Effector CD4-positive, alpha-beta T cell (primary cell): ENCODE measurements around the gene GSTT4.
A peak's percentile ranks its signal among the peaks of the same experiment; 100 is the strongest.
"Not testable (repeated sequence)": the region's sequence is repeated elsewhere in the genome, so short reads cannot be mapped to it uniquely, and the experiment has no call there.

Experiments
- DNase-seq: peaks from one replicate; pipeline ENCODE4 v3.0.0-alpha.2; 2020

GSTT4 gene

DNA sequence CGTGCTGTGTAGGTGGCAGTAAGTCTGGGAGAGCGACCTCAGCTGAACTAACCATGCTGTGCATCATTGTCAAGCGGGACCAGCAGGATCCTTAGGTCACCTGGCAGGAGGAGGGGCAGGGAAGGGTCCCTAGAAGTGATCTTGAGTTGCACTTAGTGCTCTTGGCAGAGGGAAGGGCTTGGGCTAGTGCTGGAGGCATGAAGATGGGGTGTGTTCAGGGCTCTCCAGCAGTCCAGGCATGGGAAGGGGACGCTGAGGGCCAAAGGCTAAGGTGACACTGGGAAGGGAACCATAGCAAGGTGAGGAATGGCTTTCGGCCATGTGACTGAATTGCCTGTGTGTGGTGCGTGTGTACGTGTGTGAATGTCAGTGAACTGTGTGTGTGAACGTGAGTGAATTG, 19.2 kb downstream of the GSTT4 start:
- DNase-seq: not testable (repeated sequence)

DNA sequence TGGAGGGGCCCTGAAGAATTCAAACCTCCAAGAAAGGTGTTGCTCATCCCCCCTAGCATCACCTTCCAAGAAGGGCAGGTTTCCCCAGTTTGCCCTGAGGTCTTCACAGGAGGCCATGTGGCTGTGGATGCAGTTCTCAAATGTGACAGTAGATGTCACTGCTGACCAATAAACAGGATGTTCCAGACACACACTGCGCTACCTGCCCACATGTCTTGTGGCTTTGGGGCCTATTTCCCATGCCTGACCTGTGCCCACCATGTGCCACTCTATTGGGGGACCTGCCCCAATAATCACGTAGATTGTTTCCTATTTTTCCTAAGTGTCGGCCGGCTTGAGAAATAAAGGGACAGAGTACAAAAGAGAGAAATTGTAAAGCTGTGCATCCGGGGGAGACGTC, 20.8 kb downstream of the GSTT4 start:
- DNase-seq: no peak

DNA sequence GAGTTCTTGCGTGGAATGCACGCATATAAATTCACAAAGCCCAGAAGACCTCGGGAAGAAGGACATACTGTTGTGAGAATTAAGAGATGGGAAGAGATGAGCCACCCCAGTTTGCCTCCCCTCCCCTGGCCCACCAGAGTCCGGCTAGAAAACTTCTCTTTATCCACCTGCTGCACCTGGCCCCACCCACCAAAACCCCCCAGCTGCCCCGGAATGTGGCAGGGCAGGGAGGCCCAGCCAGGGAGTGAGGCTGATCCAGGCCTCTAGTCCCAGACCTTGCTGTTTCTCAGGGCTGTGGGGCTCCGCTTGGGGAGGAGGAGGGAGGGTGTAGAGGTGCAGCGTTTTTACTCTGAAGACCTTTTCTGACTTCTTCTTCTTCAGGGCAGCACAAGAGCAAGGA, 24.7 kb downstream of the GSTT4 start:
- DNase-seq: not testable (repeated sequence)

DNA sequence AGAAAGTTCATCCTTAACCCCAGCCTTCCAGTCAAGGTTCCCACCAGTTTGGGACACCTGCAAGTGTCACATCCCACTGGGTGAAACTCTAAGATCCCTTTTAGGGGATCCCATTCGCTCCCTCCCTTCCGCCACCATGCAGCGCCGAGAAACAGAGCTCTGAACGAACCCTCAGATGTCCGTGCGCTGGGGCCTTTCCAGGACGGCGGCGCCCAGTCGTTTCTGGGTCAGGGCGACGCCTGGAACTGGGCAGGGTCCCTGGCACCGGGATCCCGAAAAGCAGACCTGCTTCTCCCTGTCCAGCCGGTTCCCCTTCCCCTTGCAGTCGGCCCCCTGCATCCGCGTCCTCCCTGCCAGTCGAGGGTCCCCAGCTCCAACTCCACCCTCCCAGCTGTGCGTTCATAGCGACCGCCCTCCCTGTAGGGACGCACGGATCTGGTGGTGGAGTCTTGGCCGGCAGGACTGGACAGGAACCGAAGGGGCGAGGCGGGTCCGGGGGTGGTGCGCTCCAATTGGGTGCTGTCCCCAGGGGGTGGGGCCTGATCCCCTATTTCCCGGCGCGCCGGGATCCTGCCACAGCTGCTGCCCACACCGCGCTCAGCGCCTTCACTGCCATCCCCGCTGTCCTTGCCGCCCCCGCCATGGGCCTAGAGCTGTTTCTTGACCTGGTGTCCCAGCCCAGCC, 25.6 kb downstream of the GSTT4 start, which contains the start of gene GSTT2:
Gene GSTT2, plus strand, starts transcription at position 578 of the 684 bp plus-strand sequence.
- not testable (repeated sequence) for DNase-seq

DNA sequence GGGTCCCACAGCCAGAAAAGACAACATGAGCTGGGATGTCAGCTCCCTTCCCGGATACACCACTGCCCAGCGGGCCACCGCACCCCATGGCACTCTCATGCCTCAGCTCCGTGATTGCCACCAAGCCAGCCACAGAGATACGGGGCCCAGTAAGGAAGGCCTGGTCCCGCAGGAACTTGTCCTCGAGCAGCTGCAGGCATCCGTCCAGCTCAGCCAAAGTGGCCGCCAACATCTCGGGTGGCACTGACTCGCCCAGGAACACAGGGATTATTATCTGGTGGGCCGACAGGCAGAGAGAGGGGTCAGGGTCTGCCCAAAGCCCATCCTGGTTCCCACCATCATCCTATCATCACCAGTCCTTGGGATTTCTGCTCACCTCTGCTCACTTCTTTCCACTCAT, 27.9 kb downstream of the GSTT4 start:
- not testable (repeated sequence) for DNase-seq

DNA sequence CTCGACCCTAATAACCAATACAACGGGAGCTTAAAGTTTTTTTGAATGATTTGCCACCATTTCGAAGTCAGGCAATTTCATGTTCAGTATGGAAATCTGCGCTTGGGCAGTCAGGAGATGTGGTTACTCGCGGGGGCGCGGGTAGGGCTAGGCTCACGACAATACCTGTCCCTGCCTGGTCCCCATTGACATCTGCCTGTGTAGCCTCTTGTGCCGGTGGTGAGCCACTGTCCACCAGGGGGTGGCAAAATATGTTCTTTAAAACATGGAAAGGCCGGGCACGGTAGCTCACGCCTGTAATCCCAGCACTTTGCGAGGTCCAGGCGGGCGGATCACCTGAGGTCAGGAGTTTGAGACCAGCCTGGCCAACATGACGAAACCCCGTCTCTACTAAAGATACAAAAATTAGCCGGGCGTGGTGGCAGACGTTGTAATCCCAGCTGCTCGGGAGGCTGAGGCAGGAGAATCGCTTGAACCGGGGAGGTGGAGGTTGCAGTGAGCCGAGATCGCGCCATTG, 30.4 kb downstream of the GSTT4 start:
- DNase-seq: not testable (repeated sequence)

DNA sequence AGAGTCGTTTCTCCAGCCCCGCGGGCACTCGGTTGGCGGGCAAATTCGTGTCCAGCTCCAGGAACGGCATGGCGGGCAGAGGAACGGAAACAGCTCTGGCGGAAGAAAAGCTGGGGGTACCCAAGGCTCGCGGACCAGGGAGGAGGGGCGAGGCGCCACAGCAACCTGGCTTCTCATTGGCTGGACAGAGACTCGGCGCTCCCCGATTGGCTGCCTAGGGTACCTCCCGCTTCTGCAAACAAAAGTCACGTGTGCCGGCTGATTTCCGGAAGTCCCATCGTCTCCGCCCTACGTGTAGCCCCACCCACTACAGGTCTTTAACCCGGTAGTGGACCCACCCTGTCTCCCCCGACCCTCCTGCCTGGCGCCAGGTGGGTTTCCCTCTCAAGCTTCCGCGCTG, 30.9 kb downstream of the GSTT4 start, which contains the start of gene DDT:
Gene DDT, minus strand, starts transcription at position 97 of the 400 bp plus-strand sequence. Its CDS starts 27 bp downstream, at position 70.
- DNase-seq: not testable (repeated sequence)

DNA sequence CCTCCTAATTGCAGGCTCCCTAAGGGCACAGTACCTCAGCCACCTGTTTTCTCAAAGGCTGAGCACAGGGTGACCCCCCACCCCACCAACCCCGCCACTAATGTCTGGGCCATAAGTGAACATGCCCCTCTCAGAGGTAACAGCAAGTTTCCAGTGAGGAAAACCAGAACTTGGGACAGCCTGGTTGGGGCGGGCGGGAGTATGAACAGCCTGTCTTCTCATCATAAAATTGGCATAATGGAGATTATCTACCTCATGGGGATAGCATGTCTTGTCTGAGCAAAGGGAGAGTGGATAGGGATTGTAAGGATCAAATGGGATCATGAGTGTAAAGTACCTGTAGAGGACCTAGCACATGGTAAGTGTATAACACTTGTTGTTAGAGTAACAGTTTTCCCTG, 33.3 kb downstream of the GSTT4 start:
- not testable (repeated sequence) for DNase-seq

DNA sequence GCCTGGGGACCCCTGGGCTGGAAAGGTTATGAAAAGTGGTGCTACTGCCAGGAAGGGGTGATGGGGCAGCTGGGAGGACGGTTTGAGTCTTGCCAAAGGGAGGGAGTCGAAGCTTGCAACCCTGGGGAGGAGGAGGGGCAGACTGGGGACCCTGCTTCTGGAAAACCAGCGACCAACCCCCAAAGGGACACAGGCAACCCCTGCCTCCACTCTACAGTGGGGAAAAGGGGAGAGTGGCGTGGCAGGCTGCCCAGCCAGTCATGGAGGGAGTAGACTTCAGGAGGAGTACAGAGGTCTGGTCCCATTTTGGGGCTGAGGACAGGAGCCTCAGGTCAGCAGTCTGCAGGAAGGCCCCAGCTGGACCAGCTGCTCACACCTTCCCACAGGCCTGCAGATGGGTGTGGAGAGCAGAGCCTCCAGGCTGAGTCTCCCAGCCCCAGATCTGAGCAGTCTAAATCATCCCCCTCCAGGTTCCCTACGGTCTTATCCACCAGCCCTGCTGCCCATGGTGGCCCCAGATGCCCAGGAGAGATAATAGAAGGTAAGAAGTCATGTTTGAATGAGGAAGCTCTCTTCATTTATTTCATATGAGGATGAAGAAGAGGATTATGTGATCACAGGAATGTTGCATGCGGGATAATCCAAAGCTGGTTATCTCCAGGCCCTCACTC, 34.3 kb downstream of the GSTT4 start:
- DNase-seq: no peak

DNA sequence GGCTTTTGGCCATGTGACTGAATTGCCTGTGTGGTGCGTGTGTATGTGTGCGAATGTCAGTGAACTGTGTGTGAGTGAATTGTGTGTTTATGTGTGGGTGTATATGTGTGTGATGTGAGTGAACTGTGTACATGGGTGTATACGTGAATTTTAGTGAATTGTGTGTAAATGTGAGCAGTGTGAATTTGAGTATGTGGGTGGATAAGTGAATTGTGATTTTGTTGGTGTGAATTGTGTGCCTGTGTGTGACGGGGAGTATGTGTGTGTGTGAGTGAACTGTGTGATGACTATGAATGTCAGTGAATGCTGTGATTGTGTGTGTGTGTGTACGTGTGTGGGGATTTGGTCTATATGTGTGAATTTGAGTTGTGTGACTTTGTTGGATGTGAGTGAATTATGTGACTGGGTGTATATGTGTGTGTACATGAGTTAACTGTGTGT, 35.0 kb downstream of the GSTT4 start:
- DNase-seq: no peak

DNA sequence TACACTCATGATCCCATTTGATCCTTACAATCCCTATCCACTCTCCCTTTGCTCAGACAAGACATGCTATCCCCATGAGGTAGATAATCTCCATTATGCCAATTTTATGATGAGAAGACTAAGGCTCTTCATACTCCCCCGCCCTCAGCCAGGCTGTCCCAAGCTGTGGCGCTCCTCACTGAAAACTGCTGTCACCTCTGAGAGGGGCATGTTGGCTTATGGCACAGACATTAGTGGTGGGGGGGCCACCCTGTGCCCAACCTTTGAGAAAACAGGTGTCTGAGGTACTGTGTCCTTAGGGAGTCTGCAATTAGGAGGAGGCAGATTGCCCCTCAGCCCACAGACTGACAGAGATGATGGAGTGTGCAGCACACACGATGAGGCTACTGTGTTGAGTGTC, 36.2 kb downstream of the GSTT4 start:
- DNase-seq: no peak

DNA sequence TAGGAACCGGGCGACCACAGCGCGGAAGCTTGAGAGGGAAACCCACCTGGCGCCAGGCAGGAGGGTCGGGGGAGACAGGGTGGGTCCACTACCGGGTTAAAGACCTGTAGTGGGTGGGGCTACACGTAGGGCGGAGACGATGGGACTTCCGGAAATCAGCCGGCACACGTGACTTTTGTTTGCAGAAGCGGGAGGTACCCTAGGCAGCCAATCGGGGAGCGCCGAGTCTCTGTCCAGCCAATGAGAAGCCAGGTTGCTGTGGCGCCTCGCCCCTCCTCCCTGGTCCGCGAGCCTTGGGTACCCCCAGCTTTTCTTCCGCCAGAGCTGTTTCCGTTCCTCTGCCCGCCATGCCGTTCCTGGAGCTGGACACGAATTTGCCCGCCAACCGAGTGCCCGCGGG, 38.7 kb downstream of the GSTT4 start, which contains the start of gene DDTL:
Gene DDTL, plus strand, starts transcription at position 321 of the 400 bp plus-strand sequence. Its CDS starts 27 bp downstream, at position 348.
- DNase-seq: not testable (repeated sequence)

DNA sequence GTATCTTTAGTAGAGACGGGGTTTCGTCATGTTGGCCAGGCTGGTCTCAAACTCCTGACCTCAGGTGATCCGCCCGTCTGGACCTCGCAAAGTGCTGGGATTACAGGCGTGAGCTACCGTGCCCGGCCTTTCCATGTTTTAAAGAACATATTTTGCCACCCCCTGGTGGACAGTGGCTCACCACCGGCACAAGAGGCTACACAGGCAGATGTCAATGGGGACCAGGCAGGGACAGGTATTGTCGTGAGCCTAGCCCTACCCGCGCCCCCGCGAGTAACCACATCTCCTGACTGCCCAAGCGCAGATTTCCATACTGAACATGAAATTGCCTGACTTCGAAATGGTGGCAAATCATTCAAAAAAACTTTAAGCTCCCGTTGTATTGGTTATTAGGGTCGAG, 39.2 kb downstream of the GSTT4 start:
- DNase-seq: not testable (repeated sequence)

DNA sequence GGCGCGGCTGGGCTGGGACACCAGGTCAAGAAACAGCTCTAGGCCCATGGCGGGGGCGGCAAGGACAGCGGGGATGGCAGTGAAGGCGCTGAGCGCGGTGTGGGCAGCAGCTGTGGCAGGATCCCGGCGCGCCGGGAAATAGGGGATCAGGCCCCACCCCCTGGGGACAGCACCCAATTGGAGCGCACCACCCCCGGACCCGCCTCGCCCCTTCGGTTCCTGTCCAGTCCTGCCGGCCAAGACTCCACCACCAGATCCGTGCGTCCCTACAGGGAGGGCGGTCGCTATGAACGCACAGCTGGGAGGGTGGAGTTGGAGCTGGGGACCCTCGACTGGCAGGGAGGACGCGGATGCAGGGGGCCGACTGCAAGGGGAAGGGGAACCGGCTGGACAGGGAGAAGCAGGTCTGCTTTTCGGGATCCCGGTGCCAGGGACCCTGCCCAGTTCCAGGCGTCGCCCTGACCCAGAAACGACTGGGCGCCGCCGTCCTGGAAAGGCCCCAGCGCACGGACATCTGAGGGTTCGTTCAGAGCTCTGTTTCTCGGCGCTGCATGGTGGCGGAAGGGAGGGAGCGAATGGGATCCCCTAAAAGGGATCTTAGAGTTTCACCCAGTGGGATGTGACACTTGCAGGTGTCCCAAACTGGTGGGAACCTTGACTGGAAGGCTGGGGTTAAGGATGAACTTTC, 44.0 kb downstream of the GSTT4 start, which contains the start of gene GSTT2B:
Gene GSTT2B, minus strand, starts transcription at position 112 of the 688 bp plus-strand sequence. Its CDS starts 64 bp downstream, at position 48.
- not testable (repeated sequence) for DNase-seq

DNA sequence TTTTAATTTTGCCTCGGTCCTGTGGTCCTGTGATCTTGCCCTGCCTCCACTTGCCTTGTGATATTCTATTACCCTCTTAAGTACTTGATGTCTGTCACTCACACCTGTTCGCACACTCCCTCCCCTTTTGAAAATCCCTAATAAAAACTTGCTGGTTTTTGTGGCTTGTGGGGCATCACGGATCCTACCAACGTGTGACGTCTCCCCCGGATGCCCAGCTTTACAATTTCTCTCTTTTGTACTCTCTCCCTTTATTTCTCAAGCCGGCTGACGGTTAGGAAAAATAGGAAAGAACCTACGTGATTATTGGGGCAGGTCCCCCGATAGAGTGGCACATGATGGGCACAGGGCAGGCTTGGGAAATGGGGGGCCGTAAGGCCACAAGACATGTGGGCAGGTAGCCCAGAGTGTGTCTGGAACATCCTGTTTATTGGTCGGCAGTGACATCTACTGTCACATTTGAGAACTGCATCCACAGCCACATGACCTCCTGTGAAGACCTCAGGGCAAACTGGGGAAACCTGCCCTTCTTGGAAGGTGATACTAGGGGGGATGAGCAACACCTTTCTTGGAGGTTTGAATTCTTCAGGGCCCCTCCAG, 48.9 kb downstream of the GSTT4 start:
- DNase-seq: peak; percentile 78

DNA sequence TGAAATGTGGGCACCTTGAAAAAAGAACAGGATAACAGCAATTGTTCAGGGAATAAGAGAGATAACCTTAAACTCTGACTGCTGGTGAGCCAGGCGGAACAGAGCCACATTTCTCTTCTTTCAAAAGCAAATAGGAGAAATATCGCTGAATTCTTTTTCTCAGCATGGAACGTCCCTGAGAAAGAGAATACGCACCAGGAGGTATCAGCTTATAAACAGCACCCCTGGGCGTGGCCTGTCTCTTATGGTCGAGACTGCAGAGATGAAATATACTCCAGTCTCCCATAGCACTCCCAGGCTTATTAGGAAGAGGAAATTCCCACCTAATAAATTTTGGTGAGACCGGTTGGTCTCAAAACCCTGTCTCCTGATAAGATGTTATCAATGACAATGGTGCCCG, 49.4 kb downstream of the GSTT4 start:
- not testable (repeated sequence) for DNase-seq

DNA sequence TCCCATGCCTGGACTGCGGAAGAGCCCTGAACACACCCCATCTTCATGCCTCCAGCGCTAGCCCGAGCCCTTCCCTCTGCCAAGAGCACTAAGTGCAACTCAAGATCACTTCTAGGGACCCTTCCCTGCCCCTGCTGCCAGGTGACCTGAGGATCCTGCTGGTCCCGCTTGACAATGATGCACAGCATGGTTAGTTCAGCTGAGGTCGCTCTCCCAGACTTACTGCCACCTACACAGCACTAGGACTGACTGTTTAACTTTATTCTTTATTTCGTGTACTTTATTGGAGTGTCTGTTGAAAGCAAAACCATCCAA, 50.3 kb downstream of the GSTT4 start:
- DNase-seq: not testable (repeated sequence)

DNA sequence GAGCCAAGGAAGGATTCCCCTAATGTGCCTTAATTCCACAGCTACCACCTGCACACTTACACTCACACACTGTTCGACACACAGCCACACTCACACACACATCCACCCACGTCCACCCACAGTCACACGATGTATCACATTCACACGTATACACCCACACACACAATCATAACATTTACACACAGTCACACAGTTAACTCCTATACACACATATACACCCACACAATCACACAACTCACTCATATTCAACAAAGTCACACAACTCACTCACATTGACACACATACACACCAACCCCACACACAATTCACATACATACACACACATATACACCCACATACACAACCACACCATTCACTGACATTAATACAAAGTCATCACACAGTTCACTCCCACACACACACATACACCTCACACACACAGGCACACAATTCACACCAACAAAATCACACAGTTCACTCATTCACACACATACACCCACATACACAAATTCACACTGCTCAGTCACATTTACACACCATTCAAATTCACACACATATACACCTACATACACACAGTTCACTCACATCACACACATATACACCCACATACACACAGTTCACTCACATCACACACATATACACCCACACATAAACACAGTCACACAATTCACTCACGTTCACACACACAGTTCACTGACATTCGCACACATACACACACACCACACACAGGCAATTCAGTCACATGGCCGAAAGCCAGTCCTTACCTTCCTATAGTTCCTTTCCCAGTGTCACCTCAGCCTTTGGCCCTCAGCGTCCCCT, 50.9 kb downstream of the GSTT4 start:
- not testable (repeated sequence) for DNase-seq

DNA sequence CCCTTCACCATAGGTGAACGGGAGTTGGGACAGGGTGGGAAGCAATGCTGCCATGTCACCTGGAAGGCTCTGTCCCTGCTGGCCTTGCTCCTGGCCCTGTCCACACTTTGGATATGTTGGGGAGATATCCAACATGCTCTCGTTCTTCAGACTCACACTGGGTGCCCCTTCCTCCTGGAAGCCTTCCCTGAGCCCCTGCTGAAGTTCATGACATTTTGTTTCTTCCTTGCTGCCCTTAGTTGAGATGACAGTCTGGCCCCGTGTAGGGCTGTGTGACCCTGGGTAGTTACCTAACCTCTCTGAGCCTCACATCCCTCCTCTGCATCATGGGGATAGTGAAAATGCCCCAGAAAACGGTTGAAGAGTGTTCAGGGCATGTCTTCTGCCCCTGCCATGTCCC, 51.8 kb downstream of the GSTT4 start:
- not testable (repeated sequence) for DNase-seq

DNA sequence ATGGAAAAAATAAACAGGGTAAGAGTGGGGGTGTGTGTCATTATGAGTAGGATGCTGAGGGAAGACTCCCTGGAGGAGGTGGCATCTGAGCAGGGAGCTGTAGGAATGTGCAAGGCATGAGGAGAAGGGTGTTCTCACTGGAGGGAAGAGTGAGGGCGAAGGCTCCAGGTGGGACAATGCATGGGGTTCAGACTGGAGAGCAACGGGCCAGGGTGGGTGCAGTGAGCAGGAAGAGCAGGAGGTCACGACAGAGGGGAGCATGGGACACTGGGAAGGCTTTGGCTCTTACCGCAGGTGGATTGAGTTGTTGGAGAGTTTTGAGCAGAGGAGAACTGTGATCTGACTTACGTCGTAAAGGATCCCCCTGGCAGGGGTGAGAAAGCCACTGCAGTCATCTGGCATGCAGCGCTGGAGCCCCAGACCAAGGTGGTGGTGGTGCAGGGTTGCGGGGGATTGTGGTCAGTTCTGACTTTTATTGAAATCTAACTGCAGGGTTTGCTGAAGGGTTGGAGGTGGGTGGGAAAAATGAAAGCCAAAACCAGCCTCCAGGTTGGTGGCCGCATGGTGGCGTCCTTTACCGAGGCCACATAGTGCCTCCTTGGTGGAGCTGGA, 52.4 kb downstream of the GSTT4 start:
- not testable (repeated sequence) for DNase-seq

DNA sequence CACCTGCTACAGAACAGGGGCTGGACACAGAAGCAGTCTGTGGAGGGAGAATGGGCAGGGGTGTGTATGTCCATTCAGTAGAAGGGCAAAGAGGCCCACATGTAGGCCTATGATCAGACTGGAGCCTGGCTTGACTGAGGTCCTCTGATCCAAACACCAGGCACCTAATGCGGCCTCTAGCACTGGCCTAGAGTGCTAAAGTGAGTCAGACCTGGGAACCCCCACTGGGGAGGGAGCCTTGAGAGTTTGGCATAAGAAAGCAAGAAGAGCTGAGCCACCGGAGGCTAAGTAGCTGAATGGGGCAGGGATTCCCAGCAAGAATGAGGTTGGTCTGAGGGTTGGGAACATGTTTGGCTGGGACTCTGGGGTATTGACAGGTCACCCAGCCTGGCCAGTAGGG, 53.9 kb downstream of the GSTT4 start:
- not testable (repeated sequence) for DNase-seq
